Hepatocyte (in vitro differentiated cells): ENCODE results near the gene CLDN15. TPM values are rescaled to one million over a fixed set of nuclear protein-coding genes. Genes with fewer than 3 reads are reported as not detected.
"Not testable (repeated sequence)": the region's sequence is repeated elsewhere in the genome, so short reads cannot be mapped to it uniquely, and the experiment has no call there.

ENCODE experiments used
- DNase-seq: peaks from one replicate; pipeline ENCODE4 v3.0.0-alpha.2; 2016; ENCODE audit warnings: low spot score
- H2AFZ ChIP-seq: fragments of 200-600 bp; sonication (generic); 2 replicates; pipeline ENCODE4 v1.6.0; 2016; ENCODE audit warnings: antibody characterized with exemption, mild to moderate bottlenecking
- H3K27ac ChIP-seq: fragments of 200-600 bp; sonication (generic); 2 replicates; pipeline ENCODE4 v1.5.1; 2016; ENCODE audit warnings: mild to moderate bottlenecking
- H3K27me3 ChIP-seq: fragments of 200-600 bp; sonication (generic); 2 replicates; pipeline ENCODE4 v1.6.1; 2016
- H3K36me3 ChIP-seq: fragments of 200-600 bp; sonication (generic); replicated peaks from 2 replicates; pipeline ENCODE4 v1.5.1; 2016; ENCODE audit warnings: low read depth; ENCODE audit not compliant: insufficient read depth
- H3K4me1 ChIP-seq: fragments of 200-600 bp; sonication (generic); 2 replicates; pipeline ENCODE4 v1.5.1; 2016; ENCODE audit warnings: mild to moderate bottlenecking, moderate library complexity; ENCODE audit not compliant: insufficient read depth
- H3K4me2 ChIP-seq: fragments of 200-600 bp; sonication (generic); 2 replicates; pipeline ENCODE4 v1.6.0; 2016
- H3K4me3 ChIP-seq: fragments of 200-600 bp; sonication (generic); 2 replicates; pipeline ENCODE4 v1.5.1; 2016; ENCODE audit warnings: mild to moderate bottlenecking
- H3K79me2 ChIP-seq: fragments of 200-600 bp; sonication (generic); 2 replicates; pipeline ENCODE4 v1.6.0; 2017; ENCODE audit warnings: mild to moderate bottlenecking
- H3K9me2 ChIP-seq: fragments of 200-600 bp; sonication (generic); replicated peaks from 2 replicates; pipeline ENCODE4 v1.6.0; 2017; ENCODE audit warnings: mild to moderate bottlenecking; ENCODE audit not compliant: insufficient read depth
- H3K9me3 ChIP-seq: fragments of 200-600 bp; sonication (generic); 2 replicates; pipeline ENCODE4 v1.5.1; 2016; ENCODE audit warnings: low read depth, mild to moderate bottlenecking
- H4K20me1 ChIP-seq: fragments of 200-600 bp; sonication (generic); 2 replicates; pipeline ENCODE4 v1.6.0; 2016; ENCODE audit warnings: mild to moderate bottlenecking; ENCODE audit not compliant: insufficient read depth, poor library complexity, severe bottlenecking
- EZH2 ChIP-seq: fragments of 200-600 bp; sonication (generic); IDR thresholded peaks from 2 replicates; pipeline ENCODE4 v1.6.1; 2016; ENCODE audit warnings: antibody characterized with exemption, mild to moderate bottlenecking, borderline replicate concordance
- EZH2phosphoT487 ChIP-seq: fragments of 200-600 bp; sonication (generic); IDR thresholded peaks from one replicate; pipeline ENCODE4 v1.6.1; 2018; ENCODE audit warnings: antibody characterized with exemption, mild to moderate bottlenecking, low read depth, moderate library complexity; ENCODE audit not compliant: unreplicated experiment, severe bottlenecking
- WGBS: methylation state at CpG from one replicate; pipeline ENCODE4 v1.1.6; 2016; ENCODE audit warnings: low lambda C conversion rate; ENCODE audit errors: missing lambda C conversion rate; 5-methylcytosine and 5-hydroxymethylcytosine counted together
- polyA plus RNA-seq: library from polyadenylated mRNA; unstranded; fragments of >200 nt; fragmentation: Nextera tagmentation; extraction: Ambion mirVana; gene quantifications from 2 replicates; pipeline ENCODE4 v1.2.1, GENCODE V29; 2016
- total RNA-seq: library from RNA; depleted of rRNA; stranded (reverse); fragments of >200 nt; gene quantifications from 2 replicates; pipeline ENCODE4 v1.2.3, GENCODE V29; 2014
- TF ChIP-seq, protein P1 (sequence below): fragments of 200-600 bp; sonication (generic); IDR thresholded peaks from 2 replicates; pipeline ENCODE4 v1.5.1; 2016; ENCODE audit warnings: antibody characterized with exemption, mild to moderate bottlenecking; ENCODE audit not compliant: poor library complexity

The CLDN15 gene
- total and polyA plus RNA-seq, 2 experiments from 2014 or later = 14.3 to 25.7 TPM

DNA sequence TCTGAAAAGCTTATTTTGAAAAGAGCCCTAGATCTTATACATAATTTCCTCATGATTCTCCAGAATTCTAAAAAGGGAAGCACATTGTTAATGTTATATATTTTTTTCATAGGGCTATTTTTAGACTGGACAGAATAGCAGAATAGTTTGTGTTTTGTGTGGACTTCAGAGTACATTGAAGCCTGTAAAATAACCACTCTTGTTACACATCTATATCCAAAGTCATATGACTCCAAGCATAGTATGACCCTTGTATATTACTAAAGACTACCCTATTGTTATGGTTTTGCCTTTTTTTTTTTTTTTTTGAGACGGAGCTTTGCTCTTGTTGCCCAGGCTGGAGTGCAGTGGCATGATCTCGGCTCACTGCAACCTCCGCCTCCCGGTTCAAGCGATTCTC lies 33.4 kb upstream of the CLDN15 start:
- no peak for DNase-seq
- TF ChIP-seq EZH2 (no peak), EZH2phosphoT487 (no peak)
- TF ChIP-seq, protein P1, sequence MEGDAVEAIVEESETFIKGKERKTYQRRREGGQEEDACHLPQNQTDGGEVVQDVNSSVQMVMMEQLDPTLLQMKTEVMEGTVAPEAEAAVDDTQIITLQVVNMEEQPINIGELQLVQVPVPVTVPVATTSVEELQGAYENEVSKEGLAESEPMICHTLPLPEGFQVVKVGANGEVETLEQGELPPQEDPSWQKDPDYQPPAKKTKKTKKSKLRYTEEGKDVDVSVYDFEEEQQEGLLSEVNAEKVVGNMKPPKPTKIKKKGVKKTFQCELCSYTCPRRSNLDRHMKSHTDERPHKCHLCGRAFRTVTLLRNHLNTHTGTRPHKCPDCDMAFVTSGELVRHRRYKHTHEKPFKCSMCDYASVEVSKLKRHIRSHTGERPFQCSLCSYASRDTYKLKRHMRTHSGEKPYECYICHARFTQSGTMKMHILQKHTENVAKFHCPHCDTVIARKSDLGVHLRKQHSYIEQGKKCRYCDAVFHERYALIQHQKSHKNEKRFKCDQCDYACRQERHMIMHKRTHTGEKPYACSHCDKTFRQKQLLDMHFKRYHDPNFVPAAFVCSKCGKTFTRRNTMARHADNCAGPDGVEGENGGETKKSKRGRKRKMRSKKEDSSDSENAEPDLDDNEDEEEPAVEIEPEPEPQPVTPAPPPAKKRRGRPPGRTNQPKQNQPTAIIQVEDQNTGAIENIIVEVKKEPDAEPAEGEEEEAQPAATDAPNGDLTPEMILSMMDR = no peak
- no peaks in the 10 kb centered on the region for H3K4me1 ChIP-seq
- no peak overlapping the region for H2AFZ ChIP-seq
- H4K20me1 ChIP-seq = no peaks in the 10 kb centered on the region
- no peaks in the 10 kb centered on the region for H3K79me2 ChIP-seq
- no peaks in the 10 kb centered on the region for H3K9me2 ChIP-seq
- no peaks in the 10 kb centered on the region for H3K27me3 ChIP-seq
- no peak overlapping the region for H3K27ac ChIP-seq
- H3K9me3 ChIP-seq = no peaks in the 10 kb centered on the region
- no peaks in the 10 kb centered on the region for H3K36me3 ChIP-seq
- H3K4me2 ChIP-seq = no peak overlapping the region
- 93% methylated on average over 5 of the region's 5 CpGs for WGBS
- H3K4me3 ChIP-seq = no peak overlapping the region

DNA sequence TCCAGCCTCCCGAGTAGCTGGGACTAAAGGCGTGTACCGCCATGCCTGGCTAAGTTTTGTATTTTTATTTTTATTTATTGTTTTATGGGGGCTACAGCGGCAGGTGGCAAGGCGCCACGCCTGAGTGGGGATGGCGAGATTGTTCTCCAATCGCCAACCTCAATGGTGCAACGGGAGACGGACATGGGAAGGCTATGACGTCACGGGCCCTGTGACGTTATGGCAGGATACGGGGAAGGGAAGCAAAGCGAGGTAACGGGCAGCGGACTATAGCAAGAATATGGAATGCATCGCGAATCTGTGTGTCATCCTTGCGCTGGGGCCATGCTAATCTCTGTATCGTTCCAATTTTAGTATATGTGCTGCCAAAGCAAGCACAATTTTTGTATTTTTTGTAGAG lies 32.1 kb upstream of the CLDN15 start:
- no peaks in the 10 kb centered on the region for H3K9me2 ChIP-seq
- H2AFZ ChIP-seq = no peak overlapping the region
- no peaks in the 10 kb centered on the region for H4K20me1 ChIP-seq
- TF ChIP-seq, protein P1 = no peak
- TF ChIP-seq EZH2phosphoT487 = no peak
- TF ChIP-seq EZH2 = no peak
- H3K27ac ChIP-seq = no peak overlapping the region
- H3K4me3 ChIP-seq = no peak overlapping the region
- H3K4me1 ChIP-seq = no peaks in the 10 kb centered on the region
- no peaks in the 10 kb centered on the region for H3K36me3 ChIP-seq
- no peaks in the 10 kb centered on the region for H3K9me3 ChIP-seq
- H3K79me2 ChIP-seq = no peaks in the 10 kb centered on the region
- DNase-seq = no peak
- H3K27me3 ChIP-seq = no peaks in the 10 kb centered on the region
- 88% methylated on average over 21 of the region's 21 CpGs for whole genome bisulfite sequencing
- no peak overlapping the region for H3K4me2 ChIP-seq

DNA sequence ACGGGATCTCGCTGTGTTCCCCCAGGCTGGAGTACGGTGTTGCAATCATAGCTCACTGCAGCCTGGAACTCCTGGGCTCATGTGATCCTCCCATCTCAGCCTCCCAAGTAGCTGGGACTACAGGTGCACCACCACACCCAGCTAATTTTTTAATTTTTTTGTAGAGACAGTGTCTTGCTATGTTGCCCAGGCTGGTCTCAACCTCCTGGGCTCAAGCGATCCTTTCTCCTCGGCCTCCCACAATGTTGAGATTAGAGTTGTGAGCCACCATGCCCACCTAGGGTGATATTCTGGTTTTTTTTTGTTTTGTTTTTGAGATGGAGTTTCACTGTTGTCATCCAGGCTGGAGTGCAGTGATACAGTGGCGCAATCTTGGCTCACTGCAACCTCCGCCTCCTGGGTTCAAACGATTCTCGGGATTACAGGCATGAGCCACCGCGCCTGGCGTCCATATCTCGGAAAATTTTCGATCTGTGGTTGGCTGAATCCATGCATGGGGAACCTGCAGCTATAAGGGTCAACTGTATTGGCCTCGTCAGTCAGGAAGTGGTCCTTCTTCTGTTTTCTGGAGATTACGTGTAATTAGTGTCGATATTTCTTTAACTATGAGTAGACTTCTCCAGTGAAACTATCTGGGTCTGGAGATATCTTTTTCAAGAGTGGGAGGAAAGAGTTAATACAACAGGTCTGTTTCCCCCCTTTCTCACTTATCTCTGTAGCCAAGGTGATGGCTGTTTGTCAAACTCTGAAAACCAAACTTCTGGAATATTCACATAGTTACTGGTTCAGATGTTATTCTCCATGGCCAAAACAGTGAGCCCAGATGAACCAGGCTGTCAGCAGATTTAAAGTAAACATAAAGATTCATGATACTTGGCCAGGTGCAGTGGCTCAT lies 28.3 kb upstream of the CLDN15 start:
- DNase-seq = no peak
- H3K9me3 ChIP-seq = no peaks in the 10 kb centered on the region
- no peaks in the 10 kb centered on the region for H3K36me3 ChIP-seq
- H3K4me2 ChIP-seq = no peak overlapping the region
- no peaks in the 10 kb centered on the region for H3K9me2 ChIP-seq
- H2AFZ ChIP-seq = no peak overlapping the region
- H3K4me3 ChIP-seq = no peak overlapping the region
- no peaks in the 10 kb centered on the region for H3K27me3 ChIP-seq
- H3K27ac ChIP-seq = no peak overlapping the region
- no peak for TF ChIP-seq EZH2
- TF ChIP-seq, protein P1 = no peak
- no peak for TF ChIP-seq EZH2phosphoT487
- 83% methylated on average over 17 of the region's 17 CpGs for WGBS
- no peaks in the 10 kb centered on the region for H3K4me1 ChIP-seq
- H3K79me2 ChIP-seq = no peaks in the 10 kb centered on the region
- no peaks in the 10 kb centered on the region for H4K20me1 ChIP-seq

DNA sequence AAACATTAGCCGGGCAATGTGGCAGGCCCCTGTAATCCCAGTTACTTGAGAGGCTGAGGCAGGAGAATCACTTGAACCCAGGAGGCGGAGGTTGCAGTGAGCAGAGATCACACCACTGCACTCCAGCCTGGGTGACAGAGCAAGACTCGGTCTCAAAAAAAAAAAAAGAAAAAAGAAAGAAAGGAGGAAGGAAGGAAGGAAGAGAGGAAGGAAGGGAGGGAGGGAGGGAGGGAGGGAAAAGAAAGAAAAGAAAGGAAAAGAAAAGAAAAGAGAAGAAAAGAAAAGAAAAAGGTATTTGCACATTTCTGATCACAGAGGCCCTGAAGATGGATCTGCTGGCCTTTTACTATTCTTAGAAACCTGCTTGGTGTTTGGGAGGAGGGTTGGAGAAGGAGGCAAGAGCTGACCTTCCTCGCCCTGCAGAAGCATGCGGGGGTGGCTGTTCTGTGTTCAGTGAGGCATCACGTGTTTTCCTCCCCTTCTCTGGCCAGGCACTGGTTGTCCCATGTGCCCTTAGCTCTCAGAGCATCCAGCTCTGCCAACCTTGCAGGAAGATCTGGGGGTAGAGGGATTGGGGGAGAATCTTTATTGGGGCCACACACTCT lies 26.6 kb upstream of the CLDN15 start:
- not testable (repeated sequence) for H3K36me3 ChIP-seq, H3K4me1 ChIP-seq, H3K27ac ChIP-seq, H3K27me3 ChIP-seq, H3K79me2 ChIP-seq, H2AFZ ChIP-seq, H3K9me2 ChIP-seq, DNase-seq, H3K9me3 ChIP-seq, H3K4me2 ChIP-seq, H3K4me3 ChIP-seq, H4K20me1 ChIP-seq
- WGBS = 64% methylated on average over 6 of the region's 6 CpGs
